Glomerular visceral epithelial cell (primary cell): Measurements from ENCODE around the gene RWDD3.

ENCODE experiments used
- DNase-seq: peaks from one replicate; pipeline ENCODE4 v3.0.0-alpha.2; 2016; ENCODE audit errors: extremely low spot score

The RWDD3 gene

GRCh38 chr1:95230256-95230655 lies 3.8 kb upstream of the RWDD3 start:
- no peak for DNase-seq

GRCh38 chr1:95230768-95231191 lies 3.2 kb upstream of the RWDD3 start:
- no peak for DNase-seq

GRCh38 chr1:95232646-95233318 lies 1.2 kb upstream of the RWDD3 start:
- DNase-seq, result no peak

GRCh38 chr1:95233319-95233736 lies 682 bp upstream of the RWDD3 start:
- DNase-seq, result peak; percentile 30

- DNase-seq, result no peak
Observed at GRCh38 chr1:95236784-95237575, 3.0 kb downstream of the RWDD3 start.

GRCh38 chr1:95237981-95238703 lies 4.1 kb downstream of the RWDD3 start:
- DNase-seq, result no peak

- DNase-seq, result no peak
Observed at GRCh38 chr1:95245029-95245428, 11.0 kb downstream of the RWDD3 start.

- no peak for DNase-seq
Observed at GRCh38 chr1:95246511-95246910, 12.5 kb downstream of the RWDD3 start.

- DNase-seq, result no peak
Observed at GRCh38 chr1:95247607-95248006, 13.6 kb downstream of the RWDD3 start.

- no peak for DNase-seq
Observed at GRCh38 chr1:95249916-95250315, 15.9 kb downstream of the RWDD3 start.

- DNase-seq, result no peak
Observed at GRCh38 chr1:95252422-95252821, 18.4 kb downstream of the RWDD3 start.

- DNase-seq, result no peak
Observed at GRCh38 chr1:95254959-95255358, 20.9 kb downstream of the RWDD3 start.

GRCh38 chr1:95255826-95256225 lies 21.8 kb downstream of the RWDD3 start:
- no peak for DNase-seq

- no peak for DNase-seq
Observed at GRCh38 chr1:95257758-95258157, 23.7 kb downstream of the RWDD3 start.

- DNase-seq, result no peak
Observed at GRCh38 chr1:95259245-95259644, 25.2 kb downstream of the RWDD3 start.

GRCh38 chr1:95262913-95263312 lies 28.9 kb downstream of the RWDD3 start:
- DNase-seq, result no peak

- DNase-seq, result no peak
Observed at GRCh38 chr1:95263450-95263849, 29.4 kb downstream of the RWDD3 start.

GRCh38 chr1:95265106-95265505 lies 31.1 kb downstream of the RWDD3 start:
- DNase-seq, result no peak

GRCh38 chr1:95276429-95276828 lies 42.4 kb downstream of the RWDD3 start:
- DNase-seq, result no peak

- no peak for DNase-seq
Observed at GRCh38 chr1:95278173-95279006, 44.4 kb downstream of the RWDD3 start.

- no peak for DNase-seq
Observed at GRCh38 chr1:95281781-95282517, 47.9 kb downstream of the RWDD3 start.
